ENCODE results near the gene COL16A1. TPM values are rescaled to one million over a fixed set of nuclear protein-coding genes. Genes with fewer than 3 reads are reported as not detected.

Gene COL16A1
- total RNA-seq, 1 experiment from 2014 or later, result 0.50 TPM

DNA sequence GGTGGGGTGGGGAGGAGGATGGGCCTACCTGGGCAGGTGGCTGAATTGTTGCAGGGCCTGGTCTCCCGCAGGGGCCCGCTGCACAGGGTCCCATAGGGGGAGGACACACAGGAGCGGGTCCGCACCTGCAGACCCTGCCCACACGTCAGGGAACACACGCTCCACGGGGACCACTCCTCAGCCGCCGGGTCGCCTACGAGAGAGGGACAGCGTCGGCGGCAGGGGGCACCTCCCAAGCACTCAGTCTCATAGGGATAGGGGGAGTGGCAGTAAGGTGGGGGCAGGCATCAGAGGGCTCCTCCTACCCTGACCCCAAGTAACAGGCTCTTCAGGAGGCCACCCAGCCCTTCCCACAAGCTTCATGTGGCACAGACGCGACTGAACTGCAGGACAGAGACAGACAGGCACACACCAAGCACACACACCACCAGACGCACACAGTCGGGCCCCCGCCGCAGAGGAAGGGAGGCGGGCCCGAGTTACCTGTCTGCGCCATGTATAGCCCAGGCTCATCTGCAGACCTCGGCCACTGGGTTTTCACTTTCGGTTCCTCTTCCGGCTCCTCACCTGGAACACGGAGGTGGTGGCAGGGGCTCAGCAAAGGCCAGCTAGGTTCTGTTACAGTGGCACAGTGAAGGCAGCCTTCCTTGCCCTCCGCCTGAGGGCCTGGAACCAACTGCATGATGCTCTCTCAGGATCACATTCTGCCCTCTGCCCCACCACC is 40.5 kb upstream of the COL16A1 start:
- H3K4me3 Mint-ChIP-seq (ENCODE audit: unreplicated experiment), result no peak overlapping the region
- H3K36me3 Mint-ChIP-seq (ENCODE audit: insufficient read depth, unreplicated experiment), result no peaks in the 10 kb centered on the region
- DNase-seq, result no peak
- no peaks in the 10 kb centered on the region for H3K27me3 Mint-ChIP-seq (ENCODE audit: insufficient read depth, unreplicated experiment)
- TF ChIP-seq, protein P1, sequence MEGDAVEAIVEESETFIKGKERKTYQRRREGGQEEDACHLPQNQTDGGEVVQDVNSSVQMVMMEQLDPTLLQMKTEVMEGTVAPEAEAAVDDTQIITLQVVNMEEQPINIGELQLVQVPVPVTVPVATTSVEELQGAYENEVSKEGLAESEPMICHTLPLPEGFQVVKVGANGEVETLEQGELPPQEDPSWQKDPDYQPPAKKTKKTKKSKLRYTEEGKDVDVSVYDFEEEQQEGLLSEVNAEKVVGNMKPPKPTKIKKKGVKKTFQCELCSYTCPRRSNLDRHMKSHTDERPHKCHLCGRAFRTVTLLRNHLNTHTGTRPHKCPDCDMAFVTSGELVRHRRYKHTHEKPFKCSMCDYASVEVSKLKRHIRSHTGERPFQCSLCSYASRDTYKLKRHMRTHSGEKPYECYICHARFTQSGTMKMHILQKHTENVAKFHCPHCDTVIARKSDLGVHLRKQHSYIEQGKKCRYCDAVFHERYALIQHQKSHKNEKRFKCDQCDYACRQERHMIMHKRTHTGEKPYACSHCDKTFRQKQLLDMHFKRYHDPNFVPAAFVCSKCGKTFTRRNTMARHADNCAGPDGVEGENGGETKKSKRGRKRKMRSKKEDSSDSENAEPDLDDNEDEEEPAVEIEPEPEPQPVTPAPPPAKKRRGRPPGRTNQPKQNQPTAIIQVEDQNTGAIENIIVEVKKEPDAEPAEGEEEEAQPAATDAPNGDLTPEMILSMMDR (IDR thresholded peaks at IDR 0.05; ENCODE audit: insufficient read depth in 1 of 2, low read depth in 1 of 2, low read length in 1 of 2, severe bottlenecking in 1 of 2, unreplicated experiment in 1 of 2), result no peak
- H3K27ac Mint-ChIP-seq (ENCODE audit: unreplicated experiment), result no peak overlapping the region
- intact Hi-C loops (cut with micrococcal nuclease; ENCODE audit: unreplicated experiment), result loop anchor here (2.0 kb wide), 1 partner anchor 80 kb away; no protein-coding TSS in a partner anchor
- Histone ChIP-seq H3K4me3 (ENCODE audit: low read depth, low read length) (no peak overlapping the region), H3K9me3 (no peaks in the 10 kb centered on the region), H3K36me3 (ENCODE audit: control insufficient read depth, insufficient read depth, low read length) (no peaks in the 10 kb centered on the region), H3K27me3 (replicated peaks; ENCODE audit: control insufficient read depth, insufficient read depth, low read length) (no peaks in the 10 kb centered on the region), H3K4me1 (peaks cover 5% of the 10 kb centered on the region)
- CTCF ChIA-PET, result interaction anchor here (1.2 kb wide), 1 partner anchor 16 kb away, joined by 3 read pairs; no protein-coding TSS in a partner anchor
- peaks cover 14% of the 10 kb centered on the region for H3K4me1 Mint-ChIP-seq (ENCODE audit: low read depth, unreplicated experiment)
- no TSS peak for BruUV-seq (replicated peaks)
- no peaks in the 10 kb centered on the region for H3K9me3 Mint-ChIP-seq (ENCODE audit: unreplicated experiment)
- POLR2A ChIA-PET, result no interaction called here

DNA sequence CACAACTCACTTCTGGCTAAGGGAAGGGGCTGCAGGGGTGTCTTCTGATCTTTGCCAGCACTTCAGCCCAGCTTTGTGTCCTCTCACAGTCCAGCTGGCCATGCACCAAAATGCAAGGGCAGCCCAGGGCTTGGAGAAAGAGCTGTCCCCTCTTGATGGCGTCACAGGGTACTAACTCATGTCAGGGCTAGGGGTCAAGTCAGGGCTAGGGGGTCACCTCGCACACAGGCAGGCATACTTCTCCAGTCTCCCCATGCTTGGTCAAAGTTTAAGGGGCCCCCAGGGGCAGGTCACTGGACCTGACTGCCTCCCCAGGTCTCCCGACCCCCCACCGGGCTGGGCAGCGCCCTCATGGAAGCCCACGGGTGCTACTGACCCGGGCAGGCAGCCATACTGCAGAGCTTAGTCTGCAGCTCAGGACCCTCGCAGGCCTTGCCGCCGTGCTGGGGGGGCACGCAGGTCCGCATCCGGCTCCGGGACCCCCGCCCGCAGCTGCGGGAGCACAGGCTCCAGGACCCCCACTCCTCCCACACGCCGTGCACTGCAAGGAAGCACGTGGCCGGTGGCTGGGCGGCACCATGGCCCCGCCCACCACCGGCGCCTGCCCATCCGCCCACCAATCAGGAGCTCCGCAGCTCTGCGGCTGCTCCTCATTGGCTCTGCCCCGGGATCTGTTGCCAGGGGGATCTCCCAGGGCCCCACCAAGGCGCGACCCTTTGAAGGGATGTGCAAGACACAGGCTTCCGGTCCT is 38.8 kb upstream of the COL16A1 start:
- Histone ChIP-seq H3K4me3 (ENCODE audit: low read depth, low read length) (no peak overlapping the region), H3K27me3 (replicated peaks; ENCODE audit: control insufficient read depth, insufficient read depth, low read length) (no peaks in the 10 kb centered on the region), H3K9me3 (no peaks in the 10 kb centered on the region), H3K36me3 (ENCODE audit: control insufficient read depth, insufficient read depth, low read length) (no peaks in the 10 kb centered on the region), H3K4me1 (no peaks in the 10 kb centered on the region; the same call in 1 of the 2 replicates)
- CTCF ChIA-PET, result no interaction called here
- intact Hi-C loops (cut with micrococcal nuclease; ENCODE audit: unreplicated experiment), result no loop called here
- Mint-ChIP-seq H3K4me3 (ENCODE audit: unreplicated experiment) (no peak overlapping the region), H3K27ac (ENCODE audit: unreplicated experiment) (no peak overlapping the region), H3K9me3 (ENCODE audit: unreplicated experiment) (no peaks in the 10 kb centered on the region), H3K27me3 (ENCODE audit: insufficient read depth, unreplicated experiment) (no peaks in the 10 kb centered on the region), H3K36me3 (ENCODE audit: insufficient read depth, unreplicated experiment) (no peaks in the 10 kb centered on the region), H3K4me1 (ENCODE audit: low read depth, unreplicated experiment) (peaks cover 14% of the 10 kb centered on the region)
- DNase-seq, result no peak
- POLR2A ChIA-PET, result no interaction called here
- TF ChIP-seq, protein P1 (IDR thresholded peaks at IDR 0.05; ENCODE audit: insufficient read depth in 1 of 2, low read depth in 1 of 2, low read length in 1 of 2, severe bottlenecking in 1 of 2, unreplicated experiment in 1 of 2), result no peak
- BruUV-seq (replicated peaks), result no TSS peak

DNA sequence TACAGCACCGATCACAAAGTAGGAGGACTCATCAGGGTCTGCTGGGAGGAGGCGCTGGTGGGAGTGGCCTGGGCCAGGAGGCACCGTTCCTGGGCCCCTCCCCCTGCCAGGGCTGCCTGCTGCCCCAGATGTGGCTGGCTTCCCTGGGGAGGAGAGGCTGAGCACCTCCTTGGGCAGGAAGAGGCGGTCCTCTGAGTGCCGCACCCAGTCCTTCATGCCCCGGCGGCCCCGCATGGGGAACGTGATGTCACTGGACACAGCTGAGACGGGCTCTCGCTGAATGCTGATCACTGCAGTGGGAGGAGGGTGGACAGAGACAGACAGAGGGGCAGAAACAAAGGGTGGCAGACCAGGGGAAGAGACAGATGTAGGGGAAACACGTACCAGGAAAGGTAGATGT is 35.5 kb upstream of the COL16A1 start:
- POLR2A ChIA-PET, result no interaction called here
- no peak for DNase-seq
- no TSS peak for BruUV-seq (replicated peaks)
- H3K4me1 ChIP-seq, result no peaks in the 10 kb centered on the region
- intact Hi-C loops (cut with micrococcal nuclease; ENCODE audit: unreplicated experiment), result no loop called here
- H3K4me3 Mint-ChIP-seq (ENCODE audit: unreplicated experiment), result no peak overlapping the region
- H3K9me3 ChIP-seq, result no peaks in the 10 kb centered on the region
- CTCF ChIA-PET, result no interaction called here
- H3K27me3 Mint-ChIP-seq (ENCODE audit: insufficient read depth, unreplicated experiment), result no peaks in the 10 kb centered on the region
- no peak overlapping the region for H3K27ac Mint-ChIP-seq (ENCODE audit: unreplicated experiment)
- H3K4me1 Mint-ChIP-seq (ENCODE audit: low read depth, unreplicated experiment), result no peaks in the 10 kb centered on the region
- H3K27me3 ChIP-seq (replicated peaks; ENCODE audit: control insufficient read depth, insufficient read depth, low read length), result no peaks in the 10 kb centered on the region
- H3K36me3 Mint-ChIP-seq (ENCODE audit: insufficient read depth, unreplicated experiment), result no peaks in the 10 kb centered on the region
- H3K4me3 ChIP-seq (ENCODE audit: low read depth, low read length), result no peak overlapping the region
- TF ChIP-seq, protein P1 (IDR thresholded peaks at IDR 0.05; ENCODE audit: insufficient read depth in 1 of 2, low read depth in 1 of 2, low read length in 1 of 2, severe bottlenecking in 1 of 2, unreplicated experiment in 1 of 2), result no peak
- no peaks in the 10 kb centered on the region for H3K36me3 ChIP-seq (ENCODE audit: control insufficient read depth, insufficient read depth, low read length)
- no peaks in the 10 kb centered on the region for H3K9me3 Mint-ChIP-seq (ENCODE audit: unreplicated experiment)

Data from Caco-2 (cell line).